Neural progenitor cell (in vitro differentiated cells): ENCODE measurements around the gene POLK. TPM values are rescaled to one million over a fixed set of nuclear protein-coding genes. Genes with fewer than 3 reads are reported as not detected.

ENCODE experiments used
- DNase-seq: peaks from one replicate; pipeline ENCODE4 v3.0.0-alpha.2; 2016; ENCODE audit warnings: low spot score
- H2AFZ ChIP-seq: fragments of 200-600 bp; sonication (generic); replicated peaks from 2 replicates; pipeline ENCODE4 v1.6.1; 2016; ENCODE audit warnings: antibody characterized with exemption
- H3F3A ChIP-seq: fragments of 200-600 bp; sonication (generic); 2 replicates; pipeline ENCODE4 v1.6.1; 2016; ENCODE audit warnings: antibody characterized with exemption, low read depth
- H3K27ac ChIP-seq: fragments of 200-600 bp; sonication (generic); 2 replicates; pipeline ENCODE4 v1.5.1; 2016; ENCODE audit warnings: mild to moderate bottlenecking
- H3K27me3 ChIP-seq: fragments of 200-600 bp; sonication (generic); 2 replicates; pipeline ENCODE4 v1.6.1; 2016; ENCODE audit warnings: mild to moderate bottlenecking, moderate library complexity
- H3K36me3 ChIP-seq: fragments of 200-600 bp; sonication (generic); 2 replicates; pipeline ENCODE4 v1.5.1; 2016
- H3K4me1 ChIP-seq: fragments of 200-600 bp; sonication (generic); 2 replicates; pipeline ENCODE4 v1.6.1; 2016; ENCODE audit warnings: mixed run types
- H3K4me2 ChIP-seq: fragments of 200-600 bp; sonication (generic); 2 replicates; pipeline ENCODE4 v1.6.1; 2016
- H3K4me3 ChIP-seq: fragments of 200-600 bp; sonication (generic); 2 replicates; pipeline ENCODE4 v1.5.1; 2016
- H3K79me2 ChIP-seq: fragments of 200-600 bp; sonication (generic); 2 replicates; pipeline ENCODE4 v1.6.1; 2016; ENCODE audit warnings: low read depth
- H3K9ac ChIP-seq: fragments of 200-600 bp; sonication (generic); 2 replicates; pipeline ENCODE4 v1.6.1; 2016
- H3K9me3 ChIP-seq: fragments of 200-600 bp; sonication (generic); 2 replicates; pipeline ENCODE4 v1.5.1; 2016; ENCODE audit warnings: low read depth
- H4K20me1 ChIP-seq: fragments of 200-600 bp; sonication (generic); 2 replicates; pipeline ENCODE4 v1.6.1; 2016; ENCODE audit warnings: low read depth
- H3K27ac Mint-ChIP-seq: 3 replicates; pipeline ENCODE4 v1.8.0; 2021; ENCODE audit warnings: mixed read lengths
- H3K27me3 Mint-ChIP-seq: 2 replicates; pipeline ENCODE4 v1.8.0; 2022; ENCODE audit warnings: low read depth, mild to moderate bottlenecking, inconsistent platforms, moderate library complexity, mixed read lengths; ENCODE audit not compliant: insufficient read depth
- H3K36me3 Mint-ChIP-seq: 3 replicates; pipeline ENCODE4 v1.8.0; 2021; ENCODE audit warnings: mixed read lengths
- H3K4me1 Mint-ChIP-seq: 3 replicates; pipeline ENCODE4 v1.8.0; 2021; ENCODE audit warnings: mixed read lengths
- H3K4me3 Mint-ChIP-seq: 3 replicates; pipeline ENCODE4 v1.8.0; 2021; ENCODE audit warnings: mild to moderate bottlenecking, moderate library complexity, mixed read lengths
- H3K9me3 Mint-ChIP-seq: 3 replicates; pipeline ENCODE4 v1.8.0; 2020; ENCODE audit warnings: mixed read lengths
- EZH2 ChIP-seq: fragments of 200-600 bp; sonication (generic); IDR thresholded peaks from 2 replicates; pipeline ENCODE4 v1.6.1; 2017; ENCODE audit warnings: antibody characterized with exemption, mild to moderate bottlenecking, moderate library complexity
- EZH2phosphoT487 ChIP-seq: fragments of 200-600 bp; sonication (generic); IDR thresholded peaks from 2 replicates; pipeline ENCODE4 v1.6.1; 2017; ENCODE audit warnings: antibody characterized with exemption
- total RNA-seq: library from RNA; depleted of rRNA; stranded (reverse); fragments of >200 nt; gene quantifications from 2 replicates; pipeline ENCODE4 v1.2.3, GENCODE V29; 2015; ENCODE audit warnings: low replicate concordance
- TF ChIP-seq, protein P1 (sequence below): fragments of 200-600 bp; sonication (generic); IDR thresholded peaks from 2 replicates; pipeline ENCODE4 v1.5.1; 2017; ENCODE audit warnings: antibody characterized with exemption, mild to moderate bottlenecking

POLK gene
- total RNA-seq, 1 donor from 2014 or later, result 30.9 TPM

DNA sequence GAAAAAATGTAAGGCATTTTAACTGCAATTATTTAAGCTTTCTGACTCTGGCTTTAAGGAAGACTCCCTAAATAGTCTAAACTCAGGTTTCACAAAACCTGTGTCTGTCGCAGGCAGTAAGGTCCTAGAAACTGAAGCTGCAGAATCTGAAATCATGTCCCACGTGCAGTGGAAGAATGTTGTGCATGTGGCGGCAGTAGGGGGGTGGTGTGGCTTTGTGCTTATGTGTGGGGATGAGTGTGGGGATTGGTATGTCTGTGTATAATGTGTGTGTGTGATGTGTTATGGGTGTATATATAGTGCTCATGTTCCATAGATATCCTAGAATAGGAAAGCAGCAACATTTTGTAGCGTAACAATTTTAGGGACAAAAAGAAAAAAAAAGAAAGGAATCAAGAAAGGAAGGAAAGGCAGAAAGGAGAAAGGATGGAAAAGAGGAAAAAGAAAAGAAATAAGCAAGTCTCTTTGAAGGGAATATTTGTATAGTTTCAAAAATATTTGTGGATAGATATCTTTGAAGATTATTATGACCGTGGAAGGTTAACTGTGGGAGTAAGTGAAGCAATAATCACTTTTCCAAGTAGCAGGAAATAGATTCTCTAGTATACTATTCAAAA lies 106.2 kb downstream of the POLK start:
- Histone ChIP-seq H3K79me2 (no peaks in the 10 kb centered on the region), H3K36me3 (no peaks in the 10 kb centered on the region), H3K9me3 (no peaks in the 10 kb centered on the region), H3K4me2 (no peak overlapping the region), H3F3A (peaks cover 4% of the 10 kb centered on the region), H3K27ac (no peak overlapping the region), H3K4me3 (no peak overlapping the region), H3K4me1 (peaks cover 17% of the 10 kb centered on the region), H3K9ac (no peak overlapping the region), H2AFZ (no peak overlapping the region), H4K20me1 (no peaks in the 10 kb centered on the region), H3K27me3 (peaks cover 4% of the 10 kb centered on the region)
- H3K4me1 Mint-ChIP-seq, result peaks cover 19% of the 10 kb centered on the region
- no peak overlapping the region for H3K27ac Mint-ChIP-seq
- H3K36me3 Mint-ChIP-seq, result no peaks in the 10 kb centered on the region
- H3K4me3 Mint-ChIP-seq, result no peak overlapping the region
- no peak for DNase-seq
- no peaks in the 10 kb centered on the region for H3K9me3 Mint-ChIP-seq
- H3K27me3 Mint-ChIP-seq, result peaks cover 3% of the 10 kb centered on the region
- TF ChIP-seq EZH2, result no peak
- TF ChIP-seq, protein P1, sequence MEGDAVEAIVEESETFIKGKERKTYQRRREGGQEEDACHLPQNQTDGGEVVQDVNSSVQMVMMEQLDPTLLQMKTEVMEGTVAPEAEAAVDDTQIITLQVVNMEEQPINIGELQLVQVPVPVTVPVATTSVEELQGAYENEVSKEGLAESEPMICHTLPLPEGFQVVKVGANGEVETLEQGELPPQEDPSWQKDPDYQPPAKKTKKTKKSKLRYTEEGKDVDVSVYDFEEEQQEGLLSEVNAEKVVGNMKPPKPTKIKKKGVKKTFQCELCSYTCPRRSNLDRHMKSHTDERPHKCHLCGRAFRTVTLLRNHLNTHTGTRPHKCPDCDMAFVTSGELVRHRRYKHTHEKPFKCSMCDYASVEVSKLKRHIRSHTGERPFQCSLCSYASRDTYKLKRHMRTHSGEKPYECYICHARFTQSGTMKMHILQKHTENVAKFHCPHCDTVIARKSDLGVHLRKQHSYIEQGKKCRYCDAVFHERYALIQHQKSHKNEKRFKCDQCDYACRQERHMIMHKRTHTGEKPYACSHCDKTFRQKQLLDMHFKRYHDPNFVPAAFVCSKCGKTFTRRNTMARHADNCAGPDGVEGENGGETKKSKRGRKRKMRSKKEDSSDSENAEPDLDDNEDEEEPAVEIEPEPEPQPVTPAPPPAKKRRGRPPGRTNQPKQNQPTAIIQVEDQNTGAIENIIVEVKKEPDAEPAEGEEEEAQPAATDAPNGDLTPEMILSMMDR, result no peak
- TF ChIP-seq EZH2phosphoT487, result no peak

DNA sequence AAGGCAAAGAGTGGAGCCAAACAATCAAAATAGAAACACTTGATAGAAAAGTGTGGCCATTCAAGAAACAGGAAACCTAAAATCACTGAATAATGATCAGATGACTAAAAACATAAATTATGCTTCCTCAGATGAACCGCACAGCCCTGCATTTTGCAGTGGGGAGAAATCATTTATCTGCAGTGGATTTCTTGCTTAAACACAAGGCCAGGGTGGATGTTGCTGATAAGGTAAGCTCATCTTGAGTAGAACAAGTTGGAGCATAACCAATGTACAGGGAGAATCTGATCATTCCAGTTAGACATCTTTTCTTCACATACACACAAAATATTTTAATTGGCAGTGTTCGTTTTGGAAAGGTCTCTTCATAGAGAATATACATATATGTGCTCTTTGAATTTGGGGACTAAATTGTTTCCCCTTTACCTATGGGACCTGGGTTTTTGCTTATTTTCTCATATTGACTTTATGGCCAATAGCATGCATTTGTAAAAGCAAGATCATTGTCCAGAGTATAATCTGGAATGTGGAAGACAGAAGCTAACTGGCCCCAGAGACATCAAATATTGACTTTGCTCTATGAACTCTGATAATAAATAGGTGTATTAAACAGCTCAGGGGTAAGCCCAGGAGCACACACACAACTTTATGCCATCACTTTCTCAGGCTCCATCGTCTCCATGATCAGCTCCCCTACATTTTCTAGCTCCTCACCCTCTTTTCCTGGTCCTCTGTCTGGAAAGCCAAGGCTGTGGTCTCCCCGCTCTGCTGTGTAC lies 108.7 kb downstream of the POLK start:
- no peak overlapping the region for H3K4me2 ChIP-seq
- H3K27me3 ChIP-seq, result no peaks in the 10 kb centered on the region
- TF ChIP-seq EZH2phosphoT487, result no peak
- TF ChIP-seq, protein P1, result no peak
- TF ChIP-seq EZH2, result no peak
- H3K27me3 Mint-ChIP-seq, result peaks cover 2% of the 10 kb centered on the region
- no peaks in the 10 kb centered on the region for H3K79me2 ChIP-seq
- no peak overlapping the region for H2AFZ ChIP-seq
- DNase-seq, result no peak
- no peaks in the 10 kb centered on the region for H4K20me1 ChIP-seq
- no peak overlapping the region for H3K4me3 ChIP-seq
- no peaks in the 10 kb centered on the region for H3K36me3 Mint-ChIP-seq
- peaks cover 4% of the 10 kb centered on the region for H3F3A ChIP-seq
- H3K36me3 ChIP-seq, result no peaks in the 10 kb centered on the region
- no peaks in the 10 kb centered on the region for H3K9me3 Mint-ChIP-seq
- H3K4me1 ChIP-seq, result peaks cover 17% of the 10 kb centered on the region
- no peak overlapping the region for H3K4me3 Mint-ChIP-seq
- peaks cover 19% of the 10 kb centered on the region for H3K4me1 Mint-ChIP-seq
- no peak overlapping the region for H3K27ac Mint-ChIP-seq
- no peaks in the 10 kb centered on the region for H3K9me3 ChIP-seq
- no peak overlapping the region for H3K9ac ChIP-seq
- no peak overlapping the region for H3K27ac ChIP-seq

DNA sequence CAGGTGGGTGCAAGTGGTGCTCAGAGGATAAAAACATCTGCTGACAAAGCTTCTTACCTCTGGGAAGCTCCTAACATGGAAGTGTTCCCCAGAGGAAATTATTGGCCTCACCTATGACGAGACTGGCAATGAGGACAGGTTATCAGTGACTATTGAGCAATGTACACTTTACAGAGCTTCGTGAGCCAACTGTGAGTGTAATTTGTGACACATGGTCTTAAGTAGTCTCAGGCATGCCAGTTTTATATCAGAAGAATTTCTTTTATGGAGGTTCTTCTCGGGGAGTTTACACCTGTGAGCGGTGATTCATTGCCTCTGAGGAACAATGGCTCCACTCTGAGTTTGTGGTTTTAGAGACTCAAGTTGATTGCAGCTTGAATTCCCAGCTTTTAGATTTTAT lies 110.9 kb downstream of the POLK start:
- no peaks in the 10 kb centered on the region for H3K27me3 ChIP-seq
- no peak for DNase-seq
- H3K27ac ChIP-seq, result no peak overlapping the region
- H3K36me3 Mint-ChIP-seq, result no peaks in the 10 kb centered on the region
- H3K27me3 Mint-ChIP-seq, result peaks cover 2% of the 10 kb centered on the region
- peaks cover 3% of the 10 kb centered on the region for H3K4me1 Mint-ChIP-seq
- no peaks in the 10 kb centered on the region for H3F3A ChIP-seq
- H3K9me3 ChIP-seq, result no peaks in the 10 kb centered on the region
- no peak overlapping the region for H3K4me2 ChIP-seq
- H3K9me3 Mint-ChIP-seq, result no peaks in the 10 kb centered on the region
- H3K4me3 Mint-ChIP-seq, result no peak overlapping the region
- H2AFZ ChIP-seq, result no peak overlapping the region
- peaks cover under 1% of the 10 kb centered on the region for H3K4me1 ChIP-seq
- H3K4me3 ChIP-seq, result no peak overlapping the region
- no peak overlapping the region for H3K9ac ChIP-seq
- H3K36me3 ChIP-seq, result no peaks in the 10 kb centered on the region
- H3K27ac Mint-ChIP-seq, result no peak overlapping the region
- H4K20me1 ChIP-seq, result no peaks in the 10 kb centered on the region
- no peaks in the 10 kb centered on the region for H3K79me2 ChIP-seq
- TF ChIP-seq EZH2 (no peak), EZH2phosphoT487 (no peak)
- TF ChIP-seq, protein P1, result no peak
